Measurements from ENCODE around the gene ADCK1.

ADCK1 gene

GRCh38 chr14:77961847-77962580 lies 162.1 kb downstream of the ADCK1 start:
- DNase-seq = no peak

DNA sequence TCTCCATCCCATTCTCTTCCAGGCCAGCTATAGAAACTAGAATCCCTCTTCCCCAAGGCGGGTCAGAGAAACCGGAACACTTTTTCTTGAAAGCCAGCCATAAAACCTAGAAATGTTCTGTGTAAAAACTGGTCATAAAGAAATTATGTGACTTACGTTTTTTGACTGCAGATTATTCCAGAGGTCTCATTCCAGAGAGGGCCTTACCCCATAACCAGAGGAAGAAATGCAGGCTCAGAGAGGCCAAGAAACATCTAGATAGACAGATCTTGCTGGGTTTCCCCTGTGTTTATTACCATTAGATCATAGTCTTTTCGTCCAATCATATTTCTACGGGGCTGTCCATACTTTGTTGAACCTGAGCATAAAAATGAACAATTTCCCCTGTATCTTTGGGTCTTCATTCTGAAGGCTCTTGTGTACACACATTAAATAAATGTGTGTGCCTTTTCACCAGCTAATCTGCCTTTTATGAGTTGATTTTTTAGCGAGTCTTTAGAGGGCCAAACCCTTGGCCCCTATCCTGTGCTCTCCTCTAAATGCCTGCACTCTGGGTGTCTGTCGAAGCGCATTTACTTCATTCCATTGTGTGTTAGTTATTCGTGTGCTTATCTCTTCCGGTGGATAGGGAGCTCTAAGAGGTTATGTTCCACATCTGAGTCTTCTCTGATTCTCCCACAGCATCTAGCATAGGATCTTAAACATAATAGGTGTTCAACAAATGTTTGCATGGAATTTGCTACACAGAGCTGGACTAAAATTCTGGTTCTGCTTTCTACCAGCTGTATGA lies 163.0 kb downstream of the ADCK1 start:
- DNase-seq = no peak

GRCh38 chr14:77964586-77964985 lies 164.7 kb downstream of the ADCK1 start:
- DNase-seq = no peak

DNA sequence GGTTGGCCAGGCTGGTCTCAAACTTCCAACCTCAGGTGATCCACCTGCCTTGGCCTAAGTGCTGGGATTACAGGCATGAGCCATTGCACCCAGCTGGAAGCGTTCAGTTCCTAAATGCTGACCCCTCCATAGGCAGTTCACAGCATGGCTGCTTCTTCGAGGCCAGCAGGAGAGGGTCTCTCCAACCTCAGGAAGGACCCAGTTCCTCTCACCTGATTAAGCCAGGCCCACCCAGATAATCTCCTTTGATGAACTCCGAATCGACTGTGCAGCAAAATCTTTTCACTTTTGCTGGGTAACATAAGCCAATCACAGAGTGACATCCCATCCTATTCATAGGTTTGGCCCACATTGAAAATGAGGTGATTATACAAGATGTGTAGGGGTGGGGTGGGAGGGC lies 165.1 kb downstream of the ADCK1 start:
- DNase-seq = no peak

DNA sequence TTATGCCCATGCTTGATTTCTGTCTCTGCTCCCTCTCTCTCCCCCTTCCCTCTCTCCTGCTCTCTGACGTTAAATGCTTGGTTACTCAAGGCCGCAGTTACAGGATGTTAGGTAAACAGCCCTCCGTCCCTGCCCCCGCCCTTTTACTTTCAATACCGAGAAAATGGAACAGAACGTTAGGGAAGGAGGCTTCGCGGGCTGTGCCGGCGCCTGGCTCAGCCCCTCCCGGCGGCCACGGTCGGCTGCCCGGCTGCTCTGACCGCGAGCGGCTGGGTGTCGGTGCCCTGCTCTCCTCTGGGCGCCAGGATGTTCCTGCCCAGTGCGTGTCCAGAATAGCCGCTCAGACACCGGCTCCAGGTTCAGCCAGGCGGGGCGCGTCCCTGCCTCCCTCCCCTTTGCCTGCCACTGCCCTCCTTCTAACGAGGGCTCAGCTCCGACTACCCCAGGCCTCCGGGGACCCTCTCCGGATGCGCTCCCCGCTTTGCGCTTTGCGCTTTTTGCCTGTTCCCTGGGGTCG lies 166.1 kb downstream of the ADCK1 start:
- no peak for DNase-seq

DNA sequence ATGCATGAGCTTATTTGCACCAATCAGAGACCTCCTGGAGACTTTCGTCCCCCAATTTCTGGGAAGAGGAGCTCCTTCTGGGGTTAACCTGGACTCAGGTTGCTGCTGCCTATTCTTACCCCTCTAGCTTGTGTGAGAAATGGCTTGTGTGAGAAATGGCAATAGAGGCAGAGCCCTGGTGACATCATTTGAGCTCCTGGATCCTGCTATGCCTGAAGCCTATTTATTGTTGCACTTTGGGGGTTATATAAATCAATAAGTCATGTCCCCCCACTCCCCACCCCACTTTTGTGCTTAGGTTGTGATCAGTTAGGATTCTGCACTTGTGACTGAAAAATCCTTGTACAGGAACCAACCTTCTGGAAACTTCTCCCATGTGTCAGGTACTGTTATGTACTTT lies 167.2 kb downstream of the ADCK1 start:
- no peak for DNase-seq

- no peak for DNase-seq
These were observed 170.7 kb downstream of the ADCK1 start for GRCh38 chr14:77970646-77971045.

GRCh38 chr14:77973246-77973645 lies 173.3 kb downstream of the ADCK1 start:
- no peak for DNase-seq

- DNase-seq = no peak
These were observed 176.7 kb downstream of the ADCK1 start for GRCh38 chr14:77976591-77976990.

GRCh38 chr14:77979171-77979570 lies 179.3 kb downstream of the ADCK1 start:
- no peak for DNase-seq

DNA sequence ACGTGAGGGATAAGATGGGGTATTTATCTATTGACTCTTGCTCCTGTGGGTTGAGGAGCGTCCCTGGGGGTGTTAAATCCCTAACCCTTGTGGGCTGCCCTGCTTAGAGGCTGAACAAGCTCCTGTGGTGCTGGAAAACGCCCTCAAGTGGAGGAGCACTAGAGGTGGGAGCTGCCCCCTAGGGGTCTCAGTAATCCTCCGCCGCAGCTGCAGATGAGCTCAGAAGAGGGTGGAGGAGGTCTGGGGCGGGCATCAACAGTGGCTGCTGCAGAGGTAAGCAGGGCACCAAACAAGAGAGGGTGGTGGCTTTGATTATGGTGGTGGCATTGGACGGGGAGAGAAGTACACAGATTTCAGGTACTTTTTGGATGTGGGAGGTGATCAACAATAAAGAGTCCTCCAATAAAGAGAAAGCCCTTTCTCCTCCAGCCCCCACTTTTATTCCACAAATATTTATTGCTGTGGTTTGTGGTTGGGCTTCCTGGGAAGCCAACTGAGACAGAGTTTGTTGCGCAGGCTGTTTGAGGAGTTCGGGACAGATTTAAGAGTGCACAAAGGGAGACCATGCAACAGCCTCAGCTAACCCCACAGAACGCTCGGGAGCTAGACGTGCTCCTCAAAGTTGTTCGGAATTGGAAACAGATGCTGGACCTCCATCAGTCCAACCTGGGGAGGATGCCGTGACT lies 179.9 kb downstream of the ADCK1 start:
- no peak for DNase-seq

- no peak for DNase-seq
These were observed 180.8 kb downstream of the ADCK1 start for GRCh38 chr14:77980475-77981321.
